Activated CD8-positive, alpha-beta memory T cell treated with anti-CD3 and anti-CD28 coated beads for 24 hours (primary cell): ENCODE data around the gene FGF23.

Experiments
- DNase-seq: peaks from one replicate; pipeline ENCODE4 v3.0.0-alpha.2; 2020

The FGF23 gene

DNA sequence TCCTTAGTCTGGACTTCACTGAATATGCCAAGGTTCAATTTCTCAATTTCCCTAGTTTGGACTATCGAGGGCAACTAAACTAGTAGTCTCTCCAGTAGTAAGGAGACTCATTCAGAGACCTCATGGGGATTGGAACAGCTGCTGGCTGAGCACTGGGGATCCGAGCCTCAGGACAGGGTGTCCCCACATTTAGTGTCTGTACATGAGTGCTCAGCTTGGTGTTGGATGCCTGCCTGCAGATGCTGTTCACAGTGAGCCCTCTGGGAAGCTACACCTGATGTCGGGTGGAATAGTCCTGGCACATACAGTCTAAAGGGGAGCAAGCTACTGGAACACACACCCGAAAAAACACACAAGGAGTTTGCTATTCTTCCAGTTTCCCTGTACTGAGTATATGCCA lies 820 bp upstream of the FGF23 start:
- no peak for DNase-seq

DNA sequence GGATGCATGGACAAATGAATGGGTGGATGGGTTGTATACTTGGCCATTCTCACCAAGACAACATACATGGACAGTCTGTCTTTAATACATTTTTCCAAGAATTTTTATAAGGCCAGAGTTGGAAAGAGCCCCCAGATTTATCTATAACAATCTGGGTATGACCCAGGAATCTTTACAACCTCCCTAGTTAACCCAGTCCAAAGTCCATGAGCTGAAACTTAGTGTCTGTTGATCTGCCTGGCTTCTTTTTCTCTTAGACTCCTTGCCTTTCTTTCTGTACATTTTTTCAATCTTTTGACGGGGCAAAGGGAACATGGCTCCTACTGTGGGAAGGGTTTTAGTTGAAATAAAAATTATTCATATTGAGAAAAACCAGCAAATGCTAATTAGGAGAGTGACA lies 740 bp downstream of the FGF23 start:
- no peak for DNase-seq

DNA sequence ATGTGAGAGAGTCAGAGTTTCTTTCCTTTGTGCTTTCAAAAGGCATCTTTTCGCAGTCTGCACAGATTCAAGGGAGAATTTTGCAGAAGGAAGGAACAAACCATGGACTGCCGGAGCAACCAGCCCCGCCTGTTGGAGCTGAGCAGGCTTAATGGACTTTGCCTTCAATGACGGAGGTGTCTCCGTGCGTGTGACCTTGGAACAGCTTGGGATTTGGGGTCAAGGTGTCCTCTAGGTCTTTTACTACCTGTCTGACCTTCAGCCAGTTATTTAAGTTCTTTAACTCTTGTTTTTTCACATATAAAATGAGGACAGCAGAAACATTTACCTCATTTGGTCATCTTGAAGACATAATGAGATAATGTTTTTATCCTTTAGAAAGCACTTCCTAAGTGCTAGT lies 4.1 kb downstream of the FGF23 start:
- DNase-seq = no peak

DNA sequence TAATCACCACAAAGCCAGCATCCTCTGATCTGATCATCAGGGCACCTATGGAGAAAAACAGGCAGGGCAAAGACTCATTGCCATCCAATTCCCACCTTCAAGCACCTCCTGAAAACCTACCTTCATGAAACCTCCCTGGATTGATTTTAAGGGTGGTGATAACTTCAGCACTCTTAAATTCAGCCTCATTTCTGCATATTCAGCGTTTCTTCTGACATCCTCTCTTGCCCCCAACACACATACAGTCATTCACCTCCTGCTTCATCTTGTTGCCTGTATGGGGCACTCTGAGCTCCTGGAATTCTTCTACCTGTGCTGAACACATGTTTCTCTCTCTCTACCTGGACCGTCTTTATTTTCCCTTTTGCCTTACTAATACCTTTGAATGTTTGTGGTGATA lies 6.9 kb downstream of the FGF23 start:
- no peak for DNase-seq

DNA sequence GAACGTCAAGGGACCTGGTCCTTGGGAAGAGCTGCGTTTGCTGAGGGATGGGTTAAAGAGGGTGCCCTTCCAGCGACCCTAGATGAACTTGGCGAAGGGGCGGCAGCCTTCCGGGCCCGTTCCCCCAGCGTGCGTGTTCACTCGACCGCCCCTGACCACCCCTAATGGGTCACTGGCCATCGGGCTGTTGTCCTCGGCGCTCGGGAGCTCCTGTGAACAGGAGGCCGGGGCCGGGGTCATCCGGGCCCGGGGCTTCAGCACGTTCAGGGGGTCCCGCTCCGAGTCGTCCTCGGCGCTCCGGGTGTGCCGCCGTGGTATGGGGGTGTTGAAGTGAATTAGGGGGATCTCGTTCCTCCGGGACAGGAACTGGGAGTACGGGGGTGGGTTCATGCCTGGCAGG lies 9.2 kb downstream of the FGF23 start:
- no peak for DNase-seq

DNA sequence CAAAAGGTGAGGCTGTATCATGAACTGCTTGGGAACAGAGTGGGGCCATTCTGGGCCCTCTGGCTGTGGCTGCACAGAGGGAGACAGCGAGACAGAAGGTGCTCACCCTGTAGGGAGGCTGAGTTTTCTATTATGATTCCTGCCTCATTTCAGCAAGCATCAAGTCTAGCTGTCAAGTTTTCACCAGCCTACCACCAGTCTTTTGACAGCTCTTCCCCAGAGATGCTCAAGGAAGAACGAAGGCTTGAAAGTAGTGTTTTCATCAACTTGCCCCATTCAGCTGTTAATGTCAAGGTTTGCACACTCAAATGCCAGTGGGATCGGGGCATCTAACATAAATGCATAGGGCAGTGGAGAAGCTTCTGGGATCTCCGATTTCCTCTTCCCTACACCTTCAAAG lies 10.0 kb downstream of the FGF23 start:
- DNase-seq = no peak

DNA sequence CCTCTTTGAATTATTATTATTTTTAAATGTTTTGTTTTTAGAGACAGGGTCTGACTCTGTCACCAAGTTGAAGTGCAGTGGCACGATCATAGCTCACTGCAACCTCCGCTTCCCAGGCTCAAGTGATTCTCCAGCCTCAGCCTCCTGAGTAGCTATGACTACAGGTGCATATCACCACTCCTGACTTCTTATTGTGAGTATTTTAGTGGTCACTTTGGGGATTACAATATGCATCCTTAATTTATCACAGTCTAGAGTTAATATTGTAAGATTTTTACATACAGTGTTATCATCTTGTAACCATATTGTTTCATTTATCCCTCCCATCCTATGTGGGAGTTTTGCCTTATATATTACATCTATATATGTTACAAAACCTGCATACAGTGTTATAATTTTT lies 13.4 kb downstream of the FGF23 start:
- DNase-seq = no peak

DNA sequence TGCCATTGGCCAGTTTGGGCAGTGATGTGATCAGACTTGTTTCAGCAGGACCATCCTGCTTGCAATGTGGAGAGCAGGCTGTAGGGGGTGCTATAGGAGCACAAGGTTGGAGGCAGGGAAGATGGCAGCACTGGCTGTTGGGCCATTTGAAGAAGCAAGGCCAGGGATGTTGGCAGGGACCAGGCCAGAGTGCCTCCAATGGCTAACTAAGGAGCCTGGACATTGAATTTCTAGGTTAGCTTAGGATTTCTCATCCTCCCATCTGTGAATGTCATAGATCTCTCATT lies 23.5 kb downstream of the FGF23 start:
- DNase-seq = peak; percentile 73

DNA sequence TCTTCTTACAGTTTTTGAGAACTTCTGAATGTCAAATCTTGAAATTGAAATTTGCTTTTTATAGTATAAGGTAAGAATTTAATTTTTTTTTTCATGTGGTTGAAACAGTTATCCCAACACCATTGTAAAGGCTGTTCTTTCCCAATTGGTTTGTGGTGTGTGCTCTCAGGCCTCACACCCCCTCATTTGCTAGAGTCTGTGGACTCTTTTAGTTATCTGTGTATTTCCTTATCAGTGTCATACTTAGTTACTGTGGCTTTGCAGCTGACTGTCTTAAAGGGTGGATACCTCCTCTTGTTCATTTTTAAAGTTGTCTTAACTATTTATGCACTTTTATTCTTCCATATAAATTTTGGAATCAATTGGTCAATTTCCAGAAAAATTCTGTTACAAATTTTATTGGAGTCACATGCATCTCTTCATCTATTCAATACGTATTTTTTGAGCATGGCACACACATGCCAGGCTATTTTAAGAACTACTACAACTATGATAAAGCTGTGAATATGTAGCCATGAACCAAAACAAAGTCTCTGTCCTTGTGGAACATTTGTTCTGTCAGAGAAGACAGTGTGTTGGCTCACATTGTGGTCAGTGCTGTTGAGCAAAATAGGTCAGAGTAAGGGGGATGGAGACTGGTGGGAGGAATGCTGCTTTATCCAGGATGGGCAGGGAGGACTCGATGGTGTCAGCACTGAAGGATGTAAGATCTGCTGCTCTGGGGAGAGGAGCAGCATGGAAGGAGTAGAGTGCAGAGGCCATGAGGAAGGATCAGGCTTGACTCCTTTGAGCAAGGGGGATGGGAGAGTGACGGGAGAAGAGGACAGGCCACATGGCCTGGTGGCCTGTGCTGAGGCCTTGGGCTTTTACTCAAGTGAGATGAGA lies 24.1 kb downstream of the FGF23 start:
- DNase-seq = no peak

DNA sequence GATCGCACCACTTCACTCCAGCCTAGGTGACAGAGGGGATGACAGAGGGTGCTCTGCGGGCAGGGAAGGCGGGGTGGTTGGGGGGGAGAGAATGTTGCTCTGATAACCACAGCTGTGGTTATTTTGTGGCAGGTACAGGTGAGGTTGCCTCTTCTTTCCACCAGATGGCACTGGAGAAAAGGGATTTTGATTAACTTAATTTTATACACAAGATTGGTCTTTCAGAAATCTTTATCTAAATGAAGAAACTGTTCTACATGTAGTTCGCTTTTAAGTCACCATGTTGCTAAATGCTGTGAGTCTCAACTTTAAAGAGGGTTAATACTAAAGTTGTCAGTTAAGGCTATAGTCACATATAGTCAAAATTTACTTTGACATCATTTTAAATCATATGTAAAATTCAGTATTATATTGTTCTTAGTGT lies 25.7 kb downstream of the FGF23 start:
- peak; percentile 61 for DNase-seq

DNA sequence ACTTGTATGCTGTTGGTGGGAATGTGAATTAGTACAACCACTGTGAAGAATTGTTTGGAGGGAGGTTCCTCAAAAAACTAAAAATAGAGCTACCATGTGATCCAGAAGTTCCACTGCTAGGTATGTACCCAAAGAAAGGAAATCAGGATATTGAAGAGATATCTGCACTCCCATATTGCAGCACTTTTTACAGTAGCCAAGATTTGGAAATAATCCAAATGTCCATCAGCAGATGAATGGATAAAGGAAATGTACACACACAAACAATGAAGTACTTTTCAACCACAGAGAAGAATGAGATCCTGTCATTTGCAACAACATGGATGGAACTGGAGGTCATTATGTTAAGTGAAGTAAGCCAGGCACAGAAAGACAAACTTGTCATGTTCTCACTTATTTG lies 32.6 kb downstream of the FGF23 start:
- no peak for DNase-seq

DNA sequence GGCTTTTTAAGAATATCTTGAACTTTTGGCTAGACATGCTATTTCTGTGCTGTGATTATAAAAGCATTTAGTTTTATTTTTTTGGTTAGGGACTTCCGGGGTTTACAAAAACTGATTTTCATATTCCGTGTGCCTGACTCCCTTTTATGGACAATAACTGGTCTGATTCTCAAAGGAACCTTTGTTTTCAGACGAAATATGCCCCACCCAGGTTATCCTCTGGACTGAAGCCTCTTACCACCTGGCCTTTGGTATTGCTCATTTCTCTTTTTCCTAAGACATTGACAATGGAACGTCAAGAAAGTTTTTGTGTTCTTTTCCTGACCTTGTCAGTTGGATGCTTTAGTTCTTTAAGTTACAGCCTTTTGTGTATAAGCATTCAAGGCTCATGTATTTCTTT lies 47.7 kb downstream of the FGF23 start:
- DNase-seq = no peak

DNA sequence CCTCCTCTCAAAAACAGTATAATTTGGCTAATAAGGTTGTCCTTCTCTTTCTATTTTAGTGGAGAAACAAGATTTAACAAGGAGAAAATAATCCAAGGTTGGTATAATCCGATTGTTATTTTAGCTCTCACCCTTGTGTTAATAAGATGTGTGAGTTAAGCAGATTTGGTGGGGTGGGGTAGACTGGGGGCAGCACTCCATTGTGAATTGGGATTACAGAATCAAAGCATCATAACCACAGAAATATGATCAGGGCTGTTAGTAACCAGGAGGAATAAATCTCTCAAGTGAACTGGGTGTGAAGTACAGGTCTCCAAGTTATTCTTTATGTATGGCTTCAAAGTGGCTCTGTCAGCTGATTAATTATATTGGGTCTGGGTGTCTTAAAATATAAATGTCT lies 48.3 kb downstream of the FGF23 start:
- no peak for DNase-seq

DNA sequence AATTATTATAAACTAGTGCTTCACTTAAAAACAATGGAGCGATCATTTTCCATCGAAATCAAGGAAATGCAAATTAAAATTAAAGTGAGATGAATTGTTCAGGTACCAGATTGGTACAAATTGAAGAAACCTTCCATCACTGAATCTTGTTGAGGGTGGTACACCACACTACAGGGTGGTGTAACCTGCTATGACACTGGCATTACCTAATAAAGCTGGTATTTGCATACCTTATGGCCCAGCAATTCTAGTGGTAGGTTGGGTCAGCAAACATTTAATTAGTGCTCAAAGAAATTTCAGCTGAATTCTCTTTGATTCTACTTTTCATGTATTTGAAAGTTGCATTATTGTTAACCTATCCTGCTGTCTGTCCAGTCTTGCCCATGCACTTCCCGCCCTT lies 49.3 kb downstream of the FGF23 start:
- no peak for DNase-seq

DNA sequence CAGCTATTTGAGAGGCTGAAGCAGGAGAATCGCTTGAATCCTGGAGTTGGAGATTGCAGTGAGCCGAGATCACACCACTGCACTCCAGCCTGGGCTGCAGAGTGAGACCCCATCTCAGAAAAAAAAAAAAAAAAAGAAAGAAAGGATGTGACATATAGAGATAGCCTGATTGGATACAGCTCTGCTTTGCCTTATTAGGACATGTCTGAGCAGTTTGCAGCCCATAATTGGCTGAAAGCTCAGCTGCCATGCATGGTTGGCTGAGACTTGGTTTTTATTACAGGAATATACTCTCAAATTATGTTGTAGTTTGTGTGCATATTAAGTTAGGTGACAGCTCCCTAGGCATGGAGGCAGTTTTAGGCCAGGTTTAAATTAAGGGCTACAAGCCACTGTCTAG lies 52.2 kb downstream of the FGF23 start:
- no peak for DNase-seq

DNA sequence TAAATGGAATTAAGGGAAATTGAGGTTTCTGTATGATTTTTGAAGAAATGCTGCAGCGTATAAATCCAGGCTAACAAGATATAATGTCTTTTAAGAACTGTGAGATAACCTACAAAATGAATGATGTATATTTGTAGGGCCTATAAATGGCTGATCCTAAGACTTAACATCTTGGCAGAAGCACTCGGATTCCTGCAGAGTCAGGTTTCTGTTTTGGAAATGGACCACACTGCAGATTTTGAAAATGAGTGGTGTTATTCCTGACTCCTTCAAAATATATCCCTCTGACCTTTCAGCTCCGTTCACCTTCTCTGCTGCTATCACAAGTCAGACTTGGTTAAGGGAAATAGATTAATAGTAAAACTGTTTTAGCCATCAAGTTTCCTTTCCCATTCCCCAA lies 53.5 kb downstream of the FGF23 start:
- DNase-seq = no peak

DNA sequence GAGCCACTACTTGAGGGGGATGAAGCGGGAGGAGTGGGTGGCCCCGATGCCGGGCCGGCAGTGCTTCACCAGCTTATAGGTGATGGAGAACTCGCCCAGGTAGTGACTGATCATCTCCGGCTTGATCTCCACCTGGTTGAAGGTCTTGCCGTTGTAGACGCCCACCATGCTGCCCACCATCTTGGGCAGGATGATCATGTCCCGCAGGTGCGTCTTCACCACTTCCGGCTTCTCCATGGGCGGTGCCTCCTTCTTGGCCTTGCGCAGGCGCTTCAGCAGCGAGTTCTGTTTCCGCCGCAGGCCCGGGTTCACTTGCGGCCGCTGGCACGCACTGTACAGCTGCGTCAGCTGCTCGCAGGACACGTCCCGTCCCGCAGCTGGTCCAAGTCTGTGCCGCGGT lies 55.1 kb downstream of the FGF23 start:
- DNase-seq = no peak

DNA sequence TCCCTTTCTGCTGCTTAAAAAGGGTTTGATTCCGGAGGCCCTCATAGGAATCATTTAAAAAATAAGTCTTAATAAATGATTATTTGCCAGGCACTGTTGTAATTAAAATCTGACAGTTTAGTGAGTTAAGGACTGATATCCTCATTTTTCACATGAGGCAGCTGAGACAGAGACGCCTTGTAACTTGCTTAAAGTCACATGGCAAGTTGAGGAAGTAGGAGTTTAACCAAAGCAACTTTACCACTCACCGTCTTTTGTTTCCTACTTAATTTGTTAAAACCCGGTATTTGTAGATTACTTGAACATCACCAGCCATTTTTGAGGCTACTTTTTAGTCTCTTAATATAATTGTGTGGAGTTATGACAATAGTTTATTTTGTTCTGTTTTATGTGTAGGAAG lies 56.1 kb downstream of the FGF23 start:
- DNase-seq = no peak

DNA sequence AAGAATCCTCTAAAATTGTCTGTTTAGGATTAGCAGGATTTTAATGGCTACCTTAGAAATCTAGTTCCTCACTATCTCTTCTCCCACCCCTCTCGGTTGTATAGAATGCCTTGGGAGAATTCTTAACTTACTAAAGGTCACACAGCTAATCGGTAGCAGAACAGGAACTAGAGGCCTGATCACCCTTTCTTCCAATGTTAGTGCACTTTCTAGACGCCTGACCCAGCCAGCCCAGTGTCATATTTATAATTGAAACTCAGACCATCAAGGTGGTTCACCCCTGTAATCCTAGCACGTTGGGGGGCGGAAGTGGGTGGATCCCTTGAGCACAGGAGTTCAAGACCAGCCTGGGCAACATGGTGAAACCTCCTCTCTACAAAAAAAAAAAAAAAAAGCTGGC lies 56.8 kb downstream of the FGF23 start:
- DNase-seq = no peak

DNA sequence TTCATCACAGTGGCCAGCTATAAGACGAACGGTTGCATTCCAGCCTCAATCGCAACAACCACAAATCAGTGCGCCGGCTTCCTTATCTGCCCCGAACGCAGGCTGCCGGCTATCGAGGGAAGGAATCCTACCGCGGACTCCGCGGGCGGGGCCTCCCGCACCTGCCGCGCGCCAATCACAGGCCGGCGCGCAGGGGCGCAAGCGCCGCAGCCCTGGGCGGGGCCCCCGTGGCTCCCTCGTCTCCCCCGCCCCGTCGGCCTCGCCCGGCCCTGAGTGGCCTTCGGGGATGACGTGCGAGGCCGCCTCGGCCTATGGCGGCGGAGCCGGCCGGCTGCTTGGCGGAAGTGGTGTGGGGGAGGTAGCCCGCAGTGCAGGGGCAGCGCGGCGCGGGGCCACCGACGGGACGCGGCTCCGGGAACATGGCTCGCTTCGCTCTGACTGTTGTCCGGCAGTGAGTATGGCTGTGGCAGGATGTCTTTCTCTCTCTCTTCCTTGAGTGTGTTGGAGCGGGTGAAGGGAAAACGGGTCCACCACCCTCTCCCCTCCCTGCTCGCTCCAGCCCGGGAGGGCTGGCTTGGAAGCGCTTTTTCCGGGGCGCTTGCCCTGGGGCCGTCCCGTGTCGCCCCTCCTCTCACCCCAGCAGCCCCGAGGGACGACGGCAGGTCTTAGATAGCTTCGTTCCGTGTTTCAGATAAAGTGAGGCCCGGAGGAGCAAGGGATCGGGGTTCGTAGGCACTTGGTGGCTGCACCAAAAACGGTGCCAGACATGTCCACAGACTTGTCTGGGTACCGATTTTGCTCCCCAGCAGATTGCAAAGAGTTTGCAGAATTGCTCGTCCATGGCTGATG lies 58.4 kb downstream of the FGF23 start, which contains the start of gene TIGAR:
TIGAR (plus strand) TSS at position 361 of the 849 bp plus-strand sequence; CDS start at position 420, 59 bp downstream.
- DNase-seq = peak; percentile 94

DNA sequence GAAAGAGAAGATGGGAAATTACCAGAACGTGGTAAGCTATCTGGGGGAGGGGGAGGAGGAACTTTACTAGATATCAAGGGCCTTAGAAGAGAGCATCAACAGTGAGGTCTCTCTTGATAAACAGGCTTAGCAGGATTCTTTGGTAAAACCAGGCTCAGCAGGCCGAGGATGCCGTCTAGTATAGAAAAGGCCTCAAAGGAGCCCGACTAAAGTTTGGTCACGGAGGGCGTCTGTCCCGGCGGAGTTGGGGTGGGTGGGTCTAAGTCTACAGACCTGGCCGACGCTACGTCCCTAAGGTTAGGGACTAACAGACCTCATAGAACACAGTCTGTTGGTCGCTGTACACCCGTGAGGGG lies 59.0 kb downstream of the FGF23 start:
- no peak for DNase-seq
